NT2/D1 (cell line): ENCODE measurements around the gene TENT4A.

Source experiments
- YY1 ChIP-seq: IDR thresholded peaks from 2 replicates; pipeline ENCODE4 v1.6.1; 2011; ENCODE audit not compliant: insufficient read length, insufficient read depth
- ZNF274 ChIP-seq: IDR thresholded peaks from 2 replicates; pipeline ENCODE4 v1.6.1; 2011; ENCODE audit warnings: mild to moderate bottlenecking, low read depth, low read length

- no peak for TF ChIP-seq ZNF274
- no peak for TF ChIP-seq YY1
Observed at GRCh38 chr5:6714226-6715041, 1.2 kb downstream of the TENT4A start.
